GM11168 (cell line): ENCODE data around the gene EME1.

Source experiments
- in situ Hi-C: fragments of 300-500 bp; cut with MboI; formaldehyde crosslinking; loops from one replicate; pipeline ENCODE4 v1.12.0; 2022; ENCODE audit warnings: low sequenced_read_pairs; ENCODE audit not compliant: unreplicated experiment

Gene EME1

GRCh38 chr17:50347117-50347893 lies 25.7 kb upstream of the EME1 start:
- in situ Hi-C loops, result no loop called here

GRCh38 chr17:50347894-50348291 lies 25.1 kb upstream of the EME1 start:
- in situ Hi-C loops, result no loop called here

- in situ Hi-C loops, result no loop called here
Measured at GRCh38 chr17:50348522-50349242, 24.3 kb upstream of the EME1 start.

- in situ Hi-C loops, result no loop called here
Measured at GRCh38 chr17:50349243-50349600, 23.8 kb upstream of the EME1 start.

- in situ Hi-C loops, result no loop called here
Measured at GRCh38 chr17:50350733-50351132, 22.3 kb upstream of the EME1 start.

GRCh38 chr17:50352072-50352692 lies 20.8 kb upstream of the EME1 start:
- in situ Hi-C loops, result no loop called here

- in situ Hi-C loops, result no loop called here
Measured at GRCh38 chr17:50352693-50353599, 20.1 kb upstream of the EME1 start.

- in situ Hi-C loops, result no loop called here
Measured at GRCh38 chr17:50353600-50354195, 19.3 kb upstream of the EME1 start.

GRCh38 chr17:50354198-50354597 lies 18.8 kb upstream of the EME1 start:
- in situ Hi-C loops, result no loop called here

GRCh38 chr17:50354776-50355175 lies 18.3 kb upstream of the EME1 start:
- in situ Hi-C loops, result no loop called here

GRCh38 chr17:50355336-50355700 lies 17.7 kb upstream of the EME1 start:
- in situ Hi-C loops, result no loop called here

GRCh38 chr17:50355701-50356341 lies 17.2 kb upstream of the EME1 start:
- in situ Hi-C loops, result no loop called here

- in situ Hi-C loops, result no loop called here
Measured at GRCh38 chr17:50356418-50356817, 16.6 kb upstream of the EME1 start.

- in situ Hi-C loops, result no loop called here
Measured at GRCh38 chr17:50356892-50357510, 16.0 kb upstream of the EME1 start.

GRCh38 chr17:50358177-50358576 lies 14.9 kb upstream of the EME1 start:
- in situ Hi-C loops, result no loop called here

- in situ Hi-C loops, result no loop called here
Measured at GRCh38 chr17:50359005-50359699, 13.9 kb upstream of the EME1 start.

GRCh38 chr17:50359998-50360461 lies 13.0 kb upstream of the EME1 start:
- in situ Hi-C loops, result no loop called here

- in situ Hi-C loops, result no loop called here
Measured at GRCh38 chr17:50360486-50361115, 12.4 kb upstream of the EME1 start.
